PC-3 (cell line): Measurements from ENCODE around the gene HMG20A. TPM values are rescaled to one million over a fixed set of nuclear protein-coding genes. Genes with fewer than 3 reads are reported as not detected.

Experiments
- ATAC-seq: fragments of 200-7000 bp; cut with Tn5 transposase; 2 replicates; pipeline ENCODE4 v1.9.1; 2020; ENCODE audit warnings: mild to moderate bottlenecking, moderate library complexity
- BruUV-seq: library from RNA; stranded (reverse); fragments of 400-500 nt; replicated peaks from 2 replicates; lab custom pipeline; 2021; lab: Mats Ljungman, UMichigan
- CTCF ChIA-PET: fragments of 300-600 bp; sonication (Branson Sonifier 250); formaldehyde crosslinking; loops from one replicate; lab custom pipeline; 2022; ENCODE audit warnings: antibody characterized with exemption; lab: Charles Lee
- POLR2A ChIA-PET: fragments of 300-600 bp; sonication (Branson Sonifier 250); formaldehyde crosslinking; loops from one replicate; lab custom pipeline; 2022; ENCODE audit warnings: antibody characterized with exemption; ENCODE audit not compliant: unreplicated experiment; lab: Charles Lee
- DNase-seq: peaks from one replicate; pipeline ENCODE4 v3.0.0-alpha.2; 2015
- H2AFZ ChIP-seq: fragments of 300-600 bp; sonication (generic); 2 replicates; pipeline ENCODE4 v1.6.0; 2016; ENCODE audit warnings: antibody characterized with exemption, low read length
- H3F3A ChIP-seq: fragments of 300-600 bp; sonication (generic); one replicate; pipeline ENCODE4 v1.6.0; 2017; ENCODE audit warnings: antibody characterized with exemption, low read length, control low read depth, mild to moderate bottlenecking; ENCODE audit not compliant: unreplicated experiment
- H3K27ac ChIP-seq: fragments of 300-600 bp; sonication (generic); 2 replicates; pipeline ENCODE4 v1.5.1; 2016; ENCODE audit warnings: mild to moderate bottlenecking, low read length
- H3K27me3 ChIP-seq: fragments of 300-600 bp; sonication (generic); 2 replicates; pipeline ENCODE4 v1.6.1; 2016; ENCODE audit warnings: low read length, mixed read lengths
- H3K36me3 ChIP-seq: fragments of 300-600 bp; sonication (generic); 2 replicates; pipeline ENCODE4 v1.6.1; 2016; ENCODE audit warnings: low read depth, mixed run types, low read length, mixed read lengths
- H3K4me1 ChIP-seq: fragments of 300-600 bp; sonication (generic); 2 replicates; pipeline ENCODE4 v1.5.1; 2016; ENCODE audit warnings: low read length; ENCODE audit not compliant: insufficient read depth
- H3K4me2 ChIP-seq: fragments of 300-600 bp; sonication (generic); 2 replicates; pipeline ENCODE4 v1.6.0; 2016; ENCODE audit warnings: low read length
- H3K4me3 ChIP-seq: fragments of 300-600 bp; sonication (generic); 2 replicates; pipeline ENCODE4 v1.5.1; 2016; ENCODE audit warnings: mild to moderate bottlenecking, low read length, mixed read lengths
- H3K79me2 ChIP-seq: fragments of 300-600 bp; sonication (generic); 2 replicates; pipeline ENCODE4 v1.6.1; 2017; ENCODE audit warnings: low read length, mixed read lengths
- H3K9ac ChIP-seq: fragments of 300-600 bp; sonication (generic); 2 replicates; pipeline ENCODE4 v1.6.0; 2016; ENCODE audit warnings: mild to moderate bottlenecking, low read length
- H3K9me2 ChIP-seq: fragments of 300-600 bp; sonication (generic); replicated peaks from 2 replicates; pipeline ENCODE4 v1.6.1; 2016; ENCODE audit warnings: mixed run types, low read length, mixed read lengths
- H3K9me3 ChIP-seq: fragments of 300-600 bp; sonication (generic); 2 replicates; pipeline ENCODE4 v1.6.1; 2016; ENCODE audit warnings: low read length, mixed read lengths
- H4K20me1 ChIP-seq: fragments of 300-600 bp; sonication (generic); 2 replicates; pipeline ENCODE4 v1.6.1; 2016; ENCODE audit warnings: low read length, mixed read lengths
- CTCF ChIP-seq: fragments of 300-600 bp; sonication (generic); conservative IDR thresholded peaks from 2 replicates; pipeline ENCODE4 v1.5.1; 2017; ENCODE audit warnings: antibody characterized with exemption, low read depth, mild to moderate bottlenecking, low read length
- EZH2 ChIP-seq: fragments of 300-600 bp; sonication (generic); IDR thresholded peaks from one replicate; pipeline ENCODE4 v1.6.1; 2017; ENCODE audit warnings: antibody characterized with exemption, mild to moderate bottlenecking, low read length; ENCODE audit not compliant: unreplicated experiment
- EZH2phosphoT487 ChIP-seq: fragments of 300-600 bp; sonication (generic); IDR thresholded peaks from 2 replicates; pipeline ENCODE4 v1.6.1; 2018; ENCODE audit warnings: mild to moderate bottlenecking, antibody characterized with exemption, low read length, borderline replicate concordance
- intact Hi-C: fragments of 100-400 bp; cut with micrococcal nuclease; formaldehyde crosslinking; loops from 2 replicates; pipeline ENCODE4 v1.9.0; 2023
- total RNA-seq: library from RNA; depleted of rRNA; stranded (reverse); fragments of >200 nt; gene quantifications from 2 replicates; pipeline ENCODE4 v1.2.3, GENCODE V29; 2014; rRNA removed

The HMG20A gene
- total RNA-seq, 1 experiment from 2014 or later, result 17.6 TPM

GRCh38 chr15:77533578-77534430 is 113.1 kb downstream of the HMG20A start:
- no peaks in the 10 kb centered on the region for H3K4me1 ChIP-seq
- no TSS peak for BruUV-seq
- CTCF ChIA-PET, result no interaction called here

More at GRCh38 chr15:77533578-77534430, 113.1 kb downstream of the HMG20A start:
- H3K27me3 ChIP-seq, result no peaks in the 10 kb centered on the region
- no peaks in the 10 kb centered on the region for H3K9me3 ChIP-seq
- TF ChIP-seq EZH2phosphoT487, result no peak
- TF ChIP-seq CTCF, result no peak
- TF ChIP-seq EZH2, result no peak
- POLR2A ChIA-PET, result no interaction called here
- H3K27ac ChIP-seq, result no peak overlapping the region
- no peaks in the 10 kb centered on the region for H3K36me3 ChIP-seq
- ATAC-seq (no peak), DNase-seq (no peak)
- intact Hi-C loops, result no loop called here
- H3K4me3 ChIP-seq, result no peak overlapping the region
- no peak overlapping the region for H3K9ac ChIP-seq
- no peak overlapping the region for H2AFZ ChIP-seq
- H3F3A ChIP-seq, result no peaks in the 10 kb centered on the region
- no peaks in the 10 kb centered on the region for H4K20me1 ChIP-seq
- no peaks in the 10 kb centered on the region for H3K79me2 ChIP-seq
- no peaks in the 10 kb centered on the region for H3K9me2 ChIP-seq
- H3K4me2 ChIP-seq, result no peak overlapping the region

Other genes with a start within 250 kb of the HMG20A start
- 13.8 and 16.7 TPM in 2 replicates for gene PEAK1, start 784 bp upstream of the HMG20A start, total RNA-seq
- not detected in 2 replicates for gene LINGO1, start 212.0 kb downstream of the HMG20A start, total RNA-seq